GM18873 (cell line): ENCODE measurements around the gene SHANK1.

Experiments used
- ATAC-seq: cut with Tn5 transposase; IDR thresholded peaks from one replicate; pipeline ENCODE4 v1.9.1; 2021; ENCODE audit warnings: mild to moderate bottlenecking, moderate library complexity, moderate number of reproducible peaks; ENCODE audit not compliant: unreplicated experiment, low FRiP score

The SHANK1 gene

GRCh38 chr19:50713556-50714236, 5.9 kb downstream of the SHANK1 start:
- no peak for ATAC-seq

- no peak for ATAC-seq
Observed at GRCh38 chr19:50712833-50713232, 6.8 kb downstream of the SHANK1 start.

GRCh38 chr19:50711805-50712204, 7.8 kb downstream of the SHANK1 start:
- no peak for ATAC-seq

- no peak for ATAC-seq
Observed at GRCh38 chr19:50711196-50711595, 8.4 kb downstream of the SHANK1 start.

GRCh38 chr19:50710612-50711011, 9.0 kb downstream of the SHANK1 start:
- no peak for ATAC-seq

GRCh38 chr19:50710094-50710493, 9.5 kb downstream of the SHANK1 start:
- no peak for ATAC-seq

- ATAC-seq: no peak
Observed at GRCh38 chr19:50708179-50708879, 11.3 kb downstream of the SHANK1 start.

- no peak for ATAC-seq
Observed at GRCh38 chr19:50706387-50706786, 13.2 kb downstream of the SHANK1 start.

- no peak for ATAC-seq
Observed at GRCh38 chr19:50705422-50706019, 14.1 kb downstream of the SHANK1 start.

- ATAC-seq: no peak
Observed at GRCh38 chr19:50703915-50704796, 15.4 kb downstream of the SHANK1 start.

- ATAC-seq: no peak
Observed at GRCh38 chr19:50702871-50703829, 16.5 kb downstream of the SHANK1 start.

- no peak for ATAC-seq
Observed at GRCh38 chr19:50702158-50702870, 17.3 kb downstream of the SHANK1 start.

GRCh38 chr19:50701367-50701985, 18.1 kb downstream of the SHANK1 start:
- ATAC-seq: no peak

GRCh38 chr19:50697414-50698124, 22.0 kb downstream of the SHANK1 start:
- ATAC-seq: no peak

GRCh38 chr19:50696094-50696483, 23.5 kb downstream of the SHANK1 start:
- no peak for ATAC-seq

- no peak for ATAC-seq
Observed at GRCh38 chr19:50695251-50696093, 24.1 kb downstream of the SHANK1 start.

- ATAC-seq: no peak
Observed at GRCh38 chr19:50694815-50695145, 24.8 kb downstream of the SHANK1 start.
